AG09319 (cell line): ENCODE data around the gene GAS7.

Experiments used
- DNase-seq: peaks from one replicate; pipeline ENCODE4 v3.0.0-alpha.2; 2010; ENCODE audit warnings: low read depth; ENCODE audit errors: extremely low read depth
- TF ChIP-seq, protein P1 (sequence below): IDR thresholded peaks from 2 replicates; pipeline ENCODE4 v1.5.1; 2011; ENCODE audit warnings: low read depth, mild to moderate bottlenecking, inconsistent platforms, low read length, moderate library complexity

GAS7 gene

DNA sequence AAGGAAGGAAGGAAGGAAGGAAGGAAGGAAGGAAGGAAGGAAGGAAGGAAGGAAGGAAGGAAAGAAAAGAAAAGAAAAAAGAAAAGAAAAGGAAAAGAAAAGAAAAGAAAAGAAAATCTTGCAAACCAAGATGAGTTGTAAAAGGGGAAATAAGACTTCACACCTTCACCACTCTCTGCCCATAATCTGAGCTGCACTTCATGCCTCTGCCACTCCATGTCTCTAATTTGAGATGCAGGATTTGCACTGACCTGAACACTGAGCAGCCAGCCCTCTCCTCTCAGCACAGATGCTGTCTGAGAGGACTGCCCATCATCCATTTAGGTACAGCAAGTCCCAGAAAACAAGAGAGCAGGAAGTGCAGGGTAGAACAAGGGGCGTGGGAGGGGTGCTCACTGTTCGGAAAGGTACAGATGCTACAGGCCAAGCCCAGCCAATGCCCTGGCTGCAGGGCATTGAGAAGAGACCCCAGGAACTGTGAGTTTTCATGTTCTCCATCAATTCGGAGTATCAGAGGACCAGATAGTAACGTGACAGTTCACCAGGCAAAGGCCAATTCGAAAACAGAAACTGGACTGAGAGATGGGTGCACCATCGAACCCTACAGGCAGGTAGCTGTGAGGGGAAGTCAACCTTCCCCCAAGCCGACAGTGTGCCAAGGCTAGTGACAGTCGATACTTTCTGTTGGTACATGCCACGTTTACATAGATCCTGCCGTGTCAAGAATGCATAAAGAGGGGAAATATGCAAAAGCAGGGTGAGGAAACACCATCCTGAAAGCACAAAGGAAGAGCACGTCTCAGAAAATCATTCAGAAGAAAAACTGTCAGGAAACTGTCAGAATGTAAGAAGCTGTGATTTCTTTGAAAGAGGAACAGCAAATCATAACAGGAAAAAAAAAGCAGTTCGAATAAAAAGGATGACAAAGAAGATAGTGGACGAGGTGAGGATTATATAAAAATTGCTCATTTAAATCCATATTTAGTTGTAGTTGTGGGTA is 151.3 kb downstream of the GAS7 start:
- no peak for DNase-seq
- TF ChIP-seq, protein P1, sequence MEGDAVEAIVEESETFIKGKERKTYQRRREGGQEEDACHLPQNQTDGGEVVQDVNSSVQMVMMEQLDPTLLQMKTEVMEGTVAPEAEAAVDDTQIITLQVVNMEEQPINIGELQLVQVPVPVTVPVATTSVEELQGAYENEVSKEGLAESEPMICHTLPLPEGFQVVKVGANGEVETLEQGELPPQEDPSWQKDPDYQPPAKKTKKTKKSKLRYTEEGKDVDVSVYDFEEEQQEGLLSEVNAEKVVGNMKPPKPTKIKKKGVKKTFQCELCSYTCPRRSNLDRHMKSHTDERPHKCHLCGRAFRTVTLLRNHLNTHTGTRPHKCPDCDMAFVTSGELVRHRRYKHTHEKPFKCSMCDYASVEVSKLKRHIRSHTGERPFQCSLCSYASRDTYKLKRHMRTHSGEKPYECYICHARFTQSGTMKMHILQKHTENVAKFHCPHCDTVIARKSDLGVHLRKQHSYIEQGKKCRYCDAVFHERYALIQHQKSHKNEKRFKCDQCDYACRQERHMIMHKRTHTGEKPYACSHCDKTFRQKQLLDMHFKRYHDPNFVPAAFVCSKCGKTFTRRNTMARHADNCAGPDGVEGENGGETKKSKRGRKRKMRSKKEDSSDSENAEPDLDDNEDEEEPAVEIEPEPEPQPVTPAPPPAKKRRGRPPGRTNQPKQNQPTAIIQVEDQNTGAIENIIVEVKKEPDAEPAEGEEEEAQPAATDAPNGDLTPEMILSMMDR, result no peak

DNA sequence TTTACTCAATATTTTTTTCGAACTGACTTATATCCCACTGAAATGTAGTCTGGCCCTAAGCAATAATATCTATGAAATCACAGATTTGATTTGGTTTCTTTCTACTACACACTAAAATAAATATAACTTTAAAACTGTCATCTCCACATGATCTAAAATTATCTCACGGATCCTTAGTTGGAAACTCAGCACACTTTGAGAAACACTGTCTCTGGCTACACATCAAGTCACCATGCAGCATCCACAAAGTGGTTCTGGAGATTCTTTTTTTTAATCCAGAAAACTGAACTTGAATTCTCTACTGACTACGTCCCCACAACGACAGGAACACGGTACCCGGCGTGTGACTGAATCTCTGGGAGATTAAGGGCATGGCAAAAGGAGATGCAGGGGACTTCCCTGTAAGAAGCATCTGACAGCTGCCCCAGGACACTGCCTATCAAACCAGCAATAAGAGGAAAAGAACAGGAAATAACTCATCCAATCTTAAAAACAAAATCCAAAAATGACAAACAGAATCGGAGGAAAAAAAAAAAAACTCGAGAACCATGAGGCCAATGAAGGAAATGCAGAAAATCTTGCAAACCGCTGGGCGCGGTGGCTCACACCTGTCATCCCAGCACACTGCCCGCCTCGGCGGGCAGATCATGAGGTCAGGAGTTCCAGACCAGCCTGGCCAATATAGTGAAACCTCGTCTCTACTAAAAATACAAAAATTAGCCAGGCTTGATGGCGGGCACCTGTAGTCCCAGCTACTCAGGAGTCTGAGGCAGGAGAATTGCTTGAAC is 152.3 kb downstream of the GAS7 start:
- DNase-seq, result no peak
- TF ChIP-seq, protein P1, result no peak

DNA sequence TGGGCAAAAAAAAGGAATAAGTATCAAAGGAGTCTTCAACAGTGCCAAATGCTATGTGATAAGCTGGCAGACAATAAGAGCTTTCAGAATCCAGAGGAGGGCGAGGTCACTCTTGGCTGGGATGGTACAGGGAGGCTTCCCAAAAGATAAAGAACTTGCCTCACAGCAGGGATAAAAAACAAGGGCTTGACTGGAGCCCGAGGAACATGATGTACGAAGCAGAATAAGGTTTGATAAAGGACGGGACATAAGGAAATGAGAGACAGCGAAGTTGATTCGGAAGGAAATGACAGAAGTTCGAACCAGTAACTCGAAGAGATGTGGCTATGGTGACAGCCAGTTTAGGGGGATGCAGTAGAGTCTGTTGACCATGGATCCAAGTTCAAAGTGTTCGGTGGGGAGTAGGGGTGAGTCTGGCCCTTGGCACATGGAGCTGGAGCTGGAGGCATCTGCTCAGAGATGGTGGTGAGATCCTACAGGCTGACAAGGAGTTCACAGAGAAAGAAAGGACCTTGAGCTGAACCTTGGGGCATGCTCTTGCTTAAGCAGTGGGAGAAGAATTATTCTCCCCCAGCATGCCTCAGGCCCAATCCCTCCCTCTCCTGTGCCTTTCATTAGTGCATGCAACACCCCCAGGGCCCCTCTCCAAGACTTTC is 155.7 kb downstream of the GAS7 start:
- no peak for DNase-seq

DNA sequence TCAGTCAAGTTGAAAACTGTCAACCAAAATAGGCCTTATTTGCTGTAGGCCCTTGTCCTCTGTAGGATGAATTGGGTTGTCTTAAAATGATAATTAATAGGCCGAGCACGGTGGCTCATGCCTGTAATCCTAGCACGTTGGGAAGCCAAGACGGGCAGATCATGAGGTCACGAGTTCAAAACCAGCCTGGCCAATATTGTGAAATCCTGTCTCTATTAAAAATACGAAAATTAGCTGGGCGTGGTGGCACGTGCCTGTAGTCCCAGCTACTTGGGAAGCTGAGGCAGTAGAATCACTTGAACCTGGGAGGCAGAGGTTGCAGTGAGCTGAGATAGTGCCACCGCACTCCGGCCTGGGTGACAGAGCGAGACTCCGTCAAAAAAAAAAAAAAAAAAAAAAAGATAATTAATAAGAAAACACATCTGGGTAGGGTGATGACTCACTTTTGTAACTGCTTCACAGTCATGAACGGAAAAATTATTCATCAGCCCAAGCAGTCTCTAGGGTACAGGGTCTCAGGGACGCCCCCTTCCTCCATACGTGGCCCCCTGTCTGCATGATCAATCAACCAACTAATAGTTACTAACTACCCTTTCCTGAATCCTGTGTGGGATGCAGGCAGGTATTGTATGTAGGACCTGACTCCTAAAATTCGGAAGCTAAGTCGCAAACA is 156.4 kb downstream of the GAS7 start:
- TF ChIP-seq, protein P1, result no peak
- DNase-seq, result no peak

More for the DNA sequence above, 155.7 kb downstream of the GAS7 start:
- TF ChIP-seq, protein P1, result no peak

DNA sequence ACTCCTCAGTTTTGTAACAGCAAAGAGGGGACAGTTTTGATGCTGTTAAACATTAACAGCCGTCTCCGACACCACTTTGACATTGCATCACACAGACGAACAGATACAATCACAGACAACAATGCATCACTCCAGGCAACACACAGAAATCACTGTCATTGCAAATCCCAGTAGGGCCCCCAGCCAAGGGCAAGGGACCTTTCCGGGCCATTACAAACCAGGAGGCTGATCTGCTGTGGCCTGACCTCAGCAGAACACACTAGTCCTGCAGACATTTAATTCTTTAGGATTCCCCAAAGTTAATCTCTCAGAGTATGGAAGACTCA is 157.2 kb downstream of the GAS7 start:
- DNase-seq, result no peak
- TF ChIP-seq, protein P1, result no peak

DNA sequence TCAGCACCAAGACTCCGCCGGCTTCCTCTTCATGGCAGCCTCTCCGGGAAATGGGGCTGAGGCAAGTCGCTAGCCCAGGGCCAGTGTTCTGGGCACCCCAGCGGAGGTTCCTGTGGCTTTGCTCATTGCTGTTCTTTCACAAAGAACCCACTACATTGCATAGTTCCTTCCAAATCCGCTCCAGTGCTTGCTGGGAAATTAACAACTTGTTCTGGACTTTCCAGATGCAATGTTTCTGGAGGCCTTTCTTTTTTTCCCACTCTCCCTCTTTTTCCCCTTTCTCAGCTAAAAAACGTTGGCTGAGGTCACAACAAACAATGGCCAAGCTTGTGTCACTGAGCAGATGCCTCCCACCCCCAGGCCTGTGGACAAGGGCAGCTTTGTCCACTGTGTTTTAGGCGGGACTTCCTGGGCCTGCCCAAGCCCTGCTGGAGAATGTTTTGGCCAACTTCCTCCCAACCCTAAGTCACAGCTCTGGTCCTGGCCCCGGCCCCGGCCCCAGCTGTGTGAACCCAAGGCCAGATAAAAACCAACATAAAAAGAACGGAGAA is 161.8 kb downstream of the GAS7 start:
- TF ChIP-seq, protein P1, result no peak
- DNase-seq, result no peak
